Thoracic aorta (tissue), 2 donors: ENCODE measurements around the gene MRGPRF. TPM values are rescaled to one million over a fixed set of nuclear protein-coding genes. Genes with fewer than 3 reads are reported as not detected.

Experiments
- ATAC-seq: fragments of 150-250 bp; one replicate; pipeline ENCODE4 v1.8.0; 2017; ENCODE audit warnings: low read depth; ENCODE audit not compliant: insufficient number of reproducible peaks, low FRiP score
- DNase-seq: peaks from one replicate; pipeline ENCODE4 v3.0.0-alpha.2; 2020; ENCODE audit warnings: low spot score
- H3K27ac ChIP-seq, 2 donors: fragments of 200-600 bp; sonication (generic); 1 replicate in 1 of 2; 2 replicates in 1 of 2; pipeline ENCODE4 v1.5.1; 2016; ENCODE audit warnings: mild to moderate bottlenecking in 2 of 2, moderate library complexity in 2 of 2
- H3K27me3 ChIP-seq: fragments of 200-600 bp; sonication (generic); replicated peaks from 2 replicates; pipeline ENCODE4 v1.6.0; 2016; ENCODE audit warnings: mild to moderate bottlenecking; ENCODE audit not compliant: insufficient read depth
- H3K36me3 ChIP-seq: fragments of 200-600 bp; sonication (generic); one replicate; pipeline ENCODE4 v1.5.1; 2016
- H3K4me1 ChIP-seq, 2 donors: fragments of 200-600 bp; sonication (generic); 1 replicate in 1 of 2; 2 replicates in 1 of 2; pipeline versions ENCODE4 v1.5.1 to v1.6.0; 2016; ENCODE audit warnings: low read depth in 2 of 2, mild to moderate bottlenecking in 1 of 2; ENCODE audit not compliant: control insufficient read depth in 1 of 2
- H3K4me3 ChIP-seq: fragments of 200-600 bp; sonication (generic); 2 replicates; pipeline ENCODE4 v1.5.1; 2016; ENCODE audit warnings: mild to moderate bottlenecking
- H3K9me3 ChIP-seq: fragments of 200-600 bp; sonication (generic); 2 replicates; pipeline ENCODE4 v1.5.1; 2016
- CTCF ChIP-seq: fragments of 200-600 bp; sonication (generic); IDR thresholded peaks from one replicate; pipeline ENCODE4 v1.5.1; 2019; ENCODE audit warnings: antibody characterized with exemption
- total RNA-seq, 2 donors: library from RNA; depleted of rRNA; stranded (reverse); fragments of >200 nt; gene quantifications; one replicate each; pipeline versions ENCODE4 v1.1.0 to v1.2.3, GENCODE V29; 2016

Gene MRGPRF
- total RNA-seq, 2 donors from 2014 or later: 67.5 to 171 TPM

GRCh38 chr11:68980776-68981065 is 32.3 kb downstream of the MRGPRF start, which contains the start of gene MRGPRD:
TSS of gene MRGPRD (minus strand) at chr11:68980986. CDS start at chr11:68980986, 0 bp downstream.
- H3K9me3 ChIP-seq: no peaks in the 10 kb centered on the region
- DNase-seq (no peak), ATAC-seq (no peak)
- H3K4me3 ChIP-seq: no peak within 1 kb of the TSS
- no peak for TF ChIP-seq CTCF
- no peak within 1 kb of the TSS for H3K27ac ChIP-seq
- no peaks in the 10 kb centered on the region for H3K36me3 ChIP-seq
- no peaks in the 10 kb centered on the region for H3K27me3 ChIP-seq
- peaks cover 0 to 17% of the 10 kb centered on the region in 2 donors for H3K4me1 ChIP-seq

GRCh38 chr11:68979931-68980775 is 32.9 kb downstream of the MRGPRF start:
- Histone ChIP-seq H3K36me3 (no peaks in the 10 kb centered on the region), H3K27ac (no peak overlapping the region), H3K27me3 (no peaks in the 10 kb centered on the region), H3K4me1 (peaks cover 0 to 22% of the 10 kb centered on the region in 2 donors), H3K9me3 (no peaks in the 10 kb centered on the region), H3K4me3 (no peak overlapping the region)
- no peak for TF ChIP-seq CTCF
- DNase-seq: no peak
- ATAC-seq: no peak

- no peaks in the 10 kb centered on the region for H3K27me3 ChIP-seq
Measured at GRCh38 chr11:68978931-68979594, 34.0 kb downstream of the MRGPRF start.

GRCh38 chr11:68978626-68978930 is 34.5 kb downstream of the MRGPRF start:
- Histone ChIP-seq H3K4me1 (peaks cover 0 to 29% of the 10 kb centered on the region in 2 donors), H3K27ac (no peak overlapping the region), H3K9me3 (no peaks in the 10 kb centered on the region), H3K36me3 (no peaks in the 10 kb centered on the region), H3K4me3 (no peak overlapping the region), H3K27me3 (no peaks in the 10 kb centered on the region)
- ATAC-seq (no peak), DNase-seq (no peak)
- TF ChIP-seq CTCF: no peak

More at GRCh38 chr11:68978931-68979594, 34.0 kb downstream of the MRGPRF start:
- H3K9me3 ChIP-seq: no peaks in the 10 kb centered on the region
- DNase-seq (no peak), ATAC-seq (no peak)
- H3K36me3 ChIP-seq: no peaks in the 10 kb centered on the region
- H3K27ac ChIP-seq: no peak overlapping the region
- peaks cover 0 to 27% of the 10 kb centered on the region in 2 donors for H3K4me1 ChIP-seq
- H3K4me3 ChIP-seq: no peak overlapping the region
- no peak for TF ChIP-seq CTCF

- DNase-seq (no peak), ATAC-seq (no peak)
- peaks cover 0 to 35% of the 10 kb centered on the region in 2 donors for H3K4me1 ChIP-seq
- H3K4me3 ChIP-seq: no peak overlapping the region
- H3K9me3 ChIP-seq: no peaks in the 10 kb centered on the region
- H3K36me3 ChIP-seq: no peaks in the 10 kb centered on the region
- H3K27ac ChIP-seq: no peak overlapping the region
- no peaks in the 10 kb centered on the region for H3K27me3 ChIP-seq
- no peak for TF ChIP-seq CTCF
Measured at GRCh38 chr11:68977781-68978625, 35.0 kb downstream of the MRGPRF start.
